Activated T-helper 2 cell treated with anti-CD3 and anti-CD28 coated beads, Interferon-gamma antibody, Interleukin-2, Interleukin-4, amounts not matched to agents 10 μg/mL and 5 μg/mL and 100 μg/mL, durations not matched to agents 14 hours and 24 hours and 36 hours (primary cell): ENCODE measurements around the gene TNFAIP3. TPM values are rescaled to one million over a fixed set of nuclear protein-coding genes. Genes with fewer than 3 reads are reported as not detected.

Experiments
- DNase-seq: peaks from one replicate; pipeline ENCODE4 v3.0.0; 2021; ENCODE audit warnings: low spot score
- H3K27ac Mint-ChIP-seq: one replicate; pipeline ENCODE4 v1.8.0; 2021; ENCODE audit warnings: mixed read lengths
- H3K27me3 Mint-ChIP-seq: one replicate; pipeline ENCODE4 v1.8.0; 2021; ENCODE audit warnings: low read depth, mixed read lengths
- H3K36me3 Mint-ChIP-seq: one replicate; pipeline ENCODE4 v1.8.0; 2021; ENCODE audit warnings: low read depth, mixed read lengths
- H3K4me1 Mint-ChIP-seq: one replicate; pipeline ENCODE4 v1.8.0; 2021; ENCODE audit warnings: low read depth, mixed read lengths
- H3K4me3 Mint-ChIP-seq: one replicate; pipeline ENCODE4 v1.8.0; 2021; ENCODE audit warnings: low read depth, mild to moderate bottlenecking, moderate library complexity, mixed read lengths
- H3K9me3 Mint-ChIP-seq: one replicate; pipeline ENCODE4 v1.8.0; 2021; ENCODE audit warnings: mixed read lengths
- intact Hi-C: fragments of 100-400 bp; cut with micrococcal nuclease; formaldehyde crosslinking; loops from one replicate; pipeline ENCODE4 v1.15.1; 2023
- total RNA-seq: library from RNA; stranded (reverse); gene quantifications from 2 replicates; pipeline ENCODE4 v1.2.3, GENCODE V29; 2022

TNFAIP3 gene
- total RNA-seq, 1 donor from 2014 or later = 251 TPM

- no peak overlapping the region for H3K4me3 Mint-ChIP-seq
- no peaks in the 10 kb centered on the region for H3K27me3 Mint-ChIP-seq
- intact Hi-C loops = no loop called here
- peaks cover 8% of the 10 kb centered on the region for H3K9me3 Mint-ChIP-seq
- H3K36me3 Mint-ChIP-seq = peaks cover 24% of the 10 kb centered on the region
- no peak overlapping the region for H3K27ac Mint-ChIP-seq
- DNase-seq = no peak
- peaks cover 18% of the 10 kb centered on the region for H3K4me1 Mint-ChIP-seq
Observed at GRCh38 chr6:137859025-137859424, 8.0 kb upstream of the TNFAIP3 start.

- H3K4me3 Mint-ChIP-seq = no peak overlapping the region
- no peaks in the 10 kb centered on the region for H3K27me3 Mint-ChIP-seq
- intact Hi-C loops = no loop called here
- no peak for DNase-seq
- H3K9me3 Mint-ChIP-seq = peaks cover 8% of the 10 kb centered on the region
- H3K36me3 Mint-ChIP-seq = peaks cover 32% of the 10 kb centered on the region
- H3K27ac Mint-ChIP-seq = no peak overlapping the region
- H3K4me1 Mint-ChIP-seq = peaks cover 26% of the 10 kb centered on the region
Observed at GRCh38 chr6:137860394-137861005, 6.6 kb upstream of the TNFAIP3 start.

GRCh38 chr6:137861550-137862337 lies 5.3 kb upstream of the TNFAIP3 start:
- no peak for DNase-seq
- peaks cover 36% of the 10 kb centered on the region for H3K4me1 Mint-ChIP-seq
- H3K27ac Mint-ChIP-seq = no peak overlapping the region
- no peaks in the 10 kb centered on the region for H3K27me3 Mint-ChIP-seq
- peaks cover 22% of the 10 kb centered on the region for H3K36me3 Mint-ChIP-seq
- intact Hi-C loops = no loop called here
- H3K4me3 Mint-ChIP-seq = no peak overlapping the region
- peaks cover 5% of the 10 kb centered on the region for H3K9me3 Mint-ChIP-seq

- Mint-ChIP-seq H3K36me3 (peaks cover 22% of the 10 kb centered on the region), H3K27me3 (no peaks in the 10 kb centered on the region), H3K4me3 (no peak overlapping the region), H3K27ac (no peak overlapping the region), H3K4me1 (peaks cover 36% of the 10 kb centered on the region), H3K9me3 (peaks cover 4% of the 10 kb centered on the region)
- intact Hi-C loops = no loop called here
- DNase-seq = no peak
Observed at GRCh38 chr6:137862419-137863090, 4.5 kb upstream of the TNFAIP3 start.

GRCh38 chr6:137863091-137863797 lies 3.8 kb upstream of the TNFAIP3 start:
- no peaks in the 10 kb centered on the region for H3K9me3 Mint-ChIP-seq
- H3K27ac Mint-ChIP-seq = no peak overlapping the region
- H3K27me3 Mint-ChIP-seq = no peaks in the 10 kb centered on the region
- no peak overlapping the region for H3K4me3 Mint-ChIP-seq
- peaks cover 22% of the 10 kb centered on the region for H3K36me3 Mint-ChIP-seq
- peaks cover 37% of the 10 kb centered on the region for H3K4me1 Mint-ChIP-seq
- intact Hi-C loops = no loop called here
- DNase-seq = no peak

- Mint-ChIP-seq H3K4me1 (peaks cover 43% of the 10 kb centered on the region), H3K4me3 (no peak overlapping the region), H3K9me3 (no peaks in the 10 kb centered on the region), H3K36me3 (peaks cover 40% of the 10 kb centered on the region), H3K27ac (no peak overlapping the region), H3K27me3 (no peaks in the 10 kb centered on the region)
- no peak for DNase-seq
- intact Hi-C loops = loop anchor here (5.0 kb wide), 1 partner anchor 242 kb away; the partner anchor contains the start of gene PERP
Observed at GRCh38 chr6:137864812-137865508, 2.1 kb upstream of the TNFAIP3 start.

GRCh38 chr6:137866200-137866913 lies 702 bp upstream of the TNFAIP3 start:
- Mint-ChIP-seq H3K27me3 (no peaks in the 10 kb centered on the region), H3K27ac (peak overlapping the region; percentile 91), H3K36me3 (peaks cover 53% of the 10 kb centered on the region), H3K4me1 (peaks cover 38% of the 10 kb centered on the region), H3K9me3 (no peaks in the 10 kb centered on the region), H3K4me3 (peak overlapping the region; percentile 86)
- intact Hi-C loops = loop anchor here (1.0 to 5.0 kb wide), 7 partner anchors 16 to 241 kb away; partner anchors contain the start of gene PERP
- no peak for DNase-seq

GRCh38 chr6:137867685-137868509 lies 838 bp downstream of the TNFAIP3 start:
- H3K27ac Mint-ChIP-seq = peak overlapping the region; percentile 96
- peaks cover 66% of the 10 kb centered on the region for H3K36me3 Mint-ChIP-seq
- peak overlapping the region; percentile 96 for H3K4me3 Mint-ChIP-seq
- DNase-seq = peak; percentile 47
- intact Hi-C loops = loop anchor here (1.0 to 5.0 kb wide), 2 partner anchors 160 to 239 kb away; partner anchors contain the start of gene PERP
- H3K4me1 Mint-ChIP-seq = peaks cover 37% of the 10 kb centered on the region
- H3K9me3 Mint-ChIP-seq = no peaks in the 10 kb centered on the region
- no peaks in the 10 kb centered on the region for H3K27me3 Mint-ChIP-seq

GRCh38 chr6:137868721-137869548 lies 1.9 kb downstream of the TNFAIP3 start:
- Mint-ChIP-seq H3K4me3 (peak overlapping the region; percentile 96), H3K9me3 (no peaks in the 10 kb centered on the region), H3K27ac (peak overlapping the region; percentile 96), H3K4me1 (peaks cover 42% of the 10 kb centered on the region), H3K36me3 (peaks cover 76% of the 10 kb centered on the region), H3K27me3 (no peaks in the 10 kb centered on the region)
- no peak for DNase-seq
- intact Hi-C loops = loop anchor here (1.0 to 5.0 kb wide), 4 partner anchors 71 to 238 kb away; partner anchors contain the start of gene PERP

GRCh38 chr6:137869549-137870307 lies 2.7 kb downstream of the TNFAIP3 start:
- no peaks in the 10 kb centered on the region for H3K9me3 Mint-ChIP-seq
- peaks cover 79% of the 10 kb centered on the region for H3K36me3 Mint-ChIP-seq
- peaks cover 42% of the 10 kb centered on the region for H3K4me1 Mint-ChIP-seq
- DNase-seq = no peak
- intact Hi-C loops = loop anchor here (1.0 to 5.0 kb wide), 4 partner anchors 71 to 238 kb away; partner anchors contain the start of gene PERP
- H3K27ac Mint-ChIP-seq = peak overlapping the region; percentile 96
- H3K27me3 Mint-ChIP-seq = no peaks in the 10 kb centered on the region
- H3K4me3 Mint-ChIP-seq = peak overlapping the region; percentile 96
